ENCODE measurements around the gene TAF8.

TAF8 gene

GRCh38 chr6:42105156-42105648 is 54.9 kb downstream of the TAF8 start:
- Histone ChIP-seq H3K9me3 (ENCODE audit: severe bottlenecking) (no peaks in the 10 kb centered on the region), H3K4me3 (ENCODE audit: severe bottlenecking) (no peak overlapping the region), H3K36me3 (ENCODE audit: low read depth) (peaks cover 39% of the 10 kb centered on the region), H3K4me1 (ENCODE audit: insufficient read depth, poor library complexity, severe bottlenecking) (peaks cover 18% of the 10 kb centered on the region), H3K27ac (ENCODE audit: poor library complexity, severe bottlenecking) (no peak overlapping the region), H3K27me3 (ENCODE audit: insufficient read depth, poor library complexity, severe bottlenecking) (no peaks in the 10 kb centered on the region)
- no peak for DNase-seq (ENCODE audit: low spot score)
- no peak for TF ChIP-seq CTCF (IDR thresholded peaks at IDR 0.05; ENCODE audit: poor library complexity, severe bottlenecking)
- no peak for ATAC-seq (ENCODE audit: low read depth)

- H3K4me1 ChIP-seq (ENCODE audit: insufficient read depth, poor library complexity, severe bottlenecking) = peaks cover 13% of the 10 kb centered on the region
- H3K27me3 ChIP-seq (ENCODE audit: insufficient read depth, poor library complexity, severe bottlenecking) = no peaks in the 10 kb centered on the region
- TF ChIP-seq CTCF (IDR thresholded peaks at IDR 0.05; ENCODE audit: poor library complexity, severe bottlenecking) = no peak
- DNase-seq (ENCODE audit: low spot score) (no peak), ATAC-seq (ENCODE audit: low read depth) (no peak)
- no peak overlapping the region for H3K27ac ChIP-seq (ENCODE audit: poor library complexity, severe bottlenecking)
- no peak overlapping the region for H3K4me3 ChIP-seq (ENCODE audit: severe bottlenecking)
- H3K9me3 ChIP-seq (ENCODE audit: severe bottlenecking) = no peaks in the 10 kb centered on the region
- peaks cover 44% of the 10 kb centered on the region for H3K36me3 ChIP-seq (ENCODE audit: low read depth)
These were observed 55.4 kb downstream of the TAF8 start for GRCh38 chr6:42105709-42106108.

DNA sequence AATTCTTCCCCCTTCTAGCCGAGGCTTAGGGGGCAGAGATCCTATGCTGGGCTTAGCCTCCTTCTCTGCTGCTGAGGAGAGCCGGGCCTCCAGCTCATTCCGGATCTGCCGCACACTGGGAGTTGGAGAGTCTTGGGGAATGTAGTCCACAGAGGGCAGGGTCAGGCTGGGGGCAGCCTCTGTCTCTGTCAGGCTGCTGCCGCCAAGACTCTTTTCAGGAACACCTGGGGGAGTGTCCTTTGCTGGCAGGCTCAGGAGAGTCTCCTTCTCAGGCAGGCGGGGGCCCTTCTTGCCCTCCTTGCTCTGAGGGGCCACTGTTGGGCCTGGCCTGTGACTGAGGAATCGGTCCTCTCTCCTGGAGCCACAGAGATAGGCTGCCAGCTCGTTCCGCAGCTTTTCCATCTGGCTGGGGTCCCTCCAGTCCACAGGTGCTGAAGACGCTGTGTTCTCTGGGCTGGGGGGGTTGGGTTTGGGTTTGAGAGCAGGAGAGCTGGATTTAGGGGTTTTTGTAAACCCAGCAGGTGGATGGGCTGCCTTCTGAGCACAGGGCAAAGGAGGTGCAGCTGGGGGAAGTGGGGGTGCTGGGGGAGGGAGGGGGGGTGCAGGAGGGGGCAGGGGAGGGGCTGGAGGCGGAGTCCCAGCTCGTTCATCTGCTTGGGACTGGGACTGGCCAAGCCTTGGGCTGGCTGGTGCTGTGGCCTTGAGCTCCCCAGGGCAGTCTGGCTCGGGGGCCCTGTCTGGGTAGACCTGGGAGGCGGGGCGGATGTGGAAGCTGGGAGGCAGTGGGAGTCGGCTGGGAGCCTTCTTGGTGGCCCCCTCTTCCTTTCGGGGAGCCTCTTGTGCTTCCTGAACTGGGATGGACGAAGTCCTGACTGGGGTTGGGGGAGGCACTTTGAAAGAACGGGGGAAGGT is 56.0 kb downstream of the TAF8 start:
- peaks cover 47% of the 10 kb centered on the region for H3K36me3 ChIP-seq (ENCODE audit: low read depth)
- ATAC-seq (ENCODE audit: low read depth) = no peak
- no peak for DNase-seq (ENCODE audit: low spot score)
- H3K27me3 ChIP-seq (ENCODE audit: insufficient read depth, poor library complexity, severe bottlenecking) = no peaks in the 10 kb centered on the region
- no peak for TF ChIP-seq CTCF (IDR thresholded peaks at IDR 0.05; ENCODE audit: poor library complexity, severe bottlenecking)
- H3K27ac ChIP-seq (ENCODE audit: poor library complexity, severe bottlenecking) = no peak overlapping the region
- H3K9me3 ChIP-seq (ENCODE audit: severe bottlenecking) = no peaks in the 10 kb centered on the region
- H3K4me1 ChIP-seq (ENCODE audit: insufficient read depth, poor library complexity, severe bottlenecking) = peaks cover 6% of the 10 kb centered on the region
- H3K4me3 ChIP-seq (ENCODE audit: severe bottlenecking) = no peak overlapping the region

DNA sequence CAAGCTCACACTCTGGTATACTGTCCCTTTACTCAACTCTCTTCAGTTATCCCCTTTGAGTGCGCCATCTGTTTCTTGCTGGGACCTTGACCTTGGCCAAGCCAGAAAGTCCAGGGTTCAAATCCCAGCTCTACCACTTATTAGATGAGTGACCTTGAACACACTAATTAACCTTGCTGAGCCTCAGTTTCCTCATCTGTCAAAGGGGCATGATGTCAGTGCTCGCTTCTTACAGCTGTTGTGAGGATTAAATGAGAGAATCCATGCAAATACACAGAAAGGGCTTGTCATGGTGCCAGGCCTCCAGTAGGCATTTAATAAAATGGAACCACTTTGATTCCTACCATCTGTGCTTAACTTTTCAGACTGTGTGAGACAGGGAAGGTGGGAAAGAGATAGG is 57.7 kb downstream of the TAF8 start:
- H3K36me3 ChIP-seq (ENCODE audit: low read depth) = peaks cover 56% of the 10 kb centered on the region
- H3K9me3 ChIP-seq (ENCODE audit: severe bottlenecking) = no peaks in the 10 kb centered on the region
- H3K4me1 ChIP-seq (ENCODE audit: insufficient read depth, poor library complexity, severe bottlenecking) = no peaks in the 10 kb centered on the region
- H3K27me3 ChIP-seq (ENCODE audit: insufficient read depth, poor library complexity, severe bottlenecking) = no peaks in the 10 kb centered on the region
- no peak for DNase-seq (ENCODE audit: low spot score)
- no peak for TF ChIP-seq CTCF (IDR thresholded peaks at IDR 0.05; ENCODE audit: poor library complexity, severe bottlenecking)
- H3K27ac ChIP-seq (ENCODE audit: poor library complexity, severe bottlenecking) = no peak overlapping the region
- no peak overlapping the region for H3K4me3 ChIP-seq (ENCODE audit: severe bottlenecking)
- ATAC-seq (ENCODE audit: low read depth) = no peak

- no peak for DNase-seq (ENCODE audit: low spot score)
- peaks cover 7% of the 10 kb centered on the region for H3K4me1 ChIP-seq (ENCODE audit: insufficient read depth, poor library complexity, severe bottlenecking)
- ATAC-seq (ENCODE audit: low read depth) = no peak
- no peak overlapping the region for H3K4me3 ChIP-seq (ENCODE audit: severe bottlenecking)
- H3K27ac ChIP-seq (ENCODE audit: poor library complexity, severe bottlenecking) = no peak overlapping the region
- no peaks in the 10 kb centered on the region for H3K27me3 ChIP-seq (ENCODE audit: insufficient read depth, poor library complexity, severe bottlenecking)
- peaks cover 52% of the 10 kb centered on the region for H3K36me3 ChIP-seq (ENCODE audit: low read depth)
- no peak for TF ChIP-seq CTCF (IDR thresholded peaks at IDR 0.05; ENCODE audit: poor library complexity, severe bottlenecking)
- H3K9me3 ChIP-seq (ENCODE audit: severe bottlenecking) = no peaks in the 10 kb centered on the region
These were observed 60.4 kb downstream of the TAF8 start for GRCh38 chr6:42110683-42111082.

Data from RWPE2 (cell line).